Suprapubic skin (tissue), 3 donors: ENCODE measurements around the gene MBP.

Source experiments
- CTCF ChIP-seq, 2 donors: fragments of 200-600 bp in 1 of 2; fragments of 450-650 bp in 1 of 2; sonication (generic) in 1 of 2; IDR thresholded peaks; one replicate each; pipeline ENCODE4 v1.5.1; 2016 to 2019; ENCODE audit warnings: antibody characterized with exemption in 2 of 2, mild to moderate bottlenecking in 1 of 2, moderate library complexity in 1 of 2
- POLR2A ChIP-seq, 2 donors: fragments of 450-650 bp; IDR thresholded peaks; one replicate each; pipeline ENCODE4 v1.6.1; 2017; ENCODE audit warnings: antibody characterized with exemption in 2 of 2, mild to moderate bottlenecking in 2 of 2, moderate library complexity in 2 of 2

- no peak for TF ChIP-seq CTCF (IDR thresholded peaks at IDR 0.05)
- no peak for TF ChIP-seq POLR2A (IDR thresholded peaks at IDR 0.05)
These were observed 28.5 kb downstream of the MBP start for GRCh38 chr18:77103991-77104531.
